CD14-positive monocyte (primary cell): ENCODE data around the gene GLYR1. TPM values are rescaled to one million over a fixed set of nuclear protein-coding genes. Genes with fewer than 3 reads are reported as not detected.
A peak's percentile ranks its signal among the peaks of the same experiment; 100 is the strongest.

Experiments used
- DNase-seq, 3 donors: peaks; one replicate each; pipeline ENCODE4 v3.0.0-alpha.2; 2011 to 2022
- H2AFZ ChIP-seq: 2 replicates; pipeline ENCODE4 v1.6.0; 2012; ENCODE audit warnings: mild to moderate bottlenecking, low read depth, low read length, inconsistent platforms; ENCODE audit not compliant: insufficient read depth, poor library complexity, severe bottlenecking
- H3K27ac ChIP-seq, 2 donors: 1 replicate in 1 of 2; 2 replicates in 1 of 2; pipeline ENCODE4 v1.5.1; 2012 to 2013; ENCODE audit warnings: low read length in 2 of 2, control low read depth in 1 of 2, inconsistent platforms in 1 of 2, low read depth in 1 of 2, mild to moderate bottlenecking in 1 of 2
- H3K27me3 ChIP-seq, 2 donors: one replicate each; pipeline versions ENCODE4 v1.6.0 to v1.6.1; 2011 to 2013; ENCODE audit warnings: low read length in 2 of 2; ENCODE audit not compliant: control insufficient read depth in 2 of 2, insufficient read depth in 2 of 2
- H3K36me3 ChIP-seq, 2 donors: replicated peaks in 1 of 2; 1 replicate in 1 of 2; 2 replicates in 1 of 2; pipeline versions ENCODE4 v1.5.1 to v1.6.1; 2012 to 2013; ENCODE audit warnings: low read length in 2 of 2, control low read depth in 1 of 2, inconsistent platforms in 1 of 2, mild to moderate bottlenecking in 1 of 2; ENCODE audit not compliant: insufficient read depth in 2 of 2, control insufficient read depth in 1 of 2
- H3K4me1 ChIP-seq, 2 donors: 1 replicate in 1 of 2; 2 replicates in 1 of 2; pipeline versions ENCODE4 v1.5.1 to v1.6.1; 2012 to 2013; ENCODE audit warnings: low read length in 2 of 2, control low read depth in 1 of 2, inconsistent platforms in 1 of 2, mild to moderate bottlenecking in 1 of 2, moderate library complexity in 1 of 2; ENCODE audit not compliant: insufficient read depth in 2 of 2, control insufficient read depth in 1 of 2
- H3K4me2 ChIP-seq: replicated peaks from 2 replicates; pipeline ENCODE3; 2012; ENCODE audit warnings: low read length, moderate library complexity, mild to moderate bottlenecking; ENCODE audit not compliant: poor library complexity, severe bottlenecking; ENCODE audit errors: extremely low read depth
- H3K4me3 ChIP-seq, 3 experiments: fragments of 200-600 bp in 1 of 3; sonication (generic) in 1 of 3; replicated peaks in 1 of 3; 1 replicate in 2 of 3; 2 replicates in 1 of 3; pipeline ENCODE4 v1.5.1; 2011 to 2013; ENCODE audit warnings: low read length in 3 of 3, mild to moderate bottlenecking in 3 of 3, control low read depth in 2 of 3, low read depth in 2 of 3, inconsistent platforms in 1 of 3, moderate library complexity in 1 of 3
- H3K79me2 ChIP-seq: 2 replicates; pipeline ENCODE4 v1.6.0; 2012; ENCODE audit warnings: mild to moderate bottlenecking, control low read depth, inconsistent platforms, low read length, moderate library complexity; ENCODE audit not compliant: insufficient read depth
- H3K9ac ChIP-seq: 2 replicates; pipeline ENCODE4 v1.6.0; 2017; ENCODE audit warnings: low read length, mild to moderate bottlenecking; ENCODE audit not compliant: insufficient read depth, poor library complexity, severe bottlenecking
- H3K9me3 ChIP-seq, 2 donors: replicated peaks in 1 of 2; 1 replicate in 1 of 2; 2 replicates in 1 of 2; pipeline versions ENCODE4 v1.5.1 to v1.6.1; 2012 to 2013; ENCODE audit warnings: low read length in 2 of 2, control low read depth in 1 of 2; ENCODE audit not compliant: control insufficient read depth in 1 of 2, insufficient read depth in 1 of 2
- H4K20me1 ChIP-seq: 2 replicates; pipeline ENCODE4 v1.6.0; 2012; ENCODE audit warnings: mild to moderate bottlenecking, low read length, control low read depth, moderate library complexity; ENCODE audit not compliant: insufficient read depth
- H3K27ac Mint-ChIP-seq, 7 donors: one replicate each; pipeline ENCODE4 v1.8.0; 2020; ENCODE audit warnings: mild to moderate bottlenecking in 7 of 7, mixed read lengths in 7 of 7, moderate library complexity in 6 of 7, inconsistent platforms in 2 of 7
- H3K27me3 Mint-ChIP-seq, 3 donors: one replicate each; pipeline ENCODE4 v1.8.0; 2021 to 2022; ENCODE audit warnings: low read depth in 3 of 3, mild to moderate bottlenecking in 3 of 3, mixed read lengths in 3 of 3, moderate library complexity in 3 of 3, inconsistent platforms in 1 of 3
- H3K36me3 Mint-ChIP-seq, 2 donors: one replicate each; pipeline ENCODE4 v1.8.0; 2020; ENCODE audit warnings: mixed read lengths in 2 of 2, inconsistent platforms in 1 of 2, mild to moderate bottlenecking in 1 of 2
- H3K4me1 Mint-ChIP-seq: one replicate; pipeline ENCODE4 v1.8.0; 2020; ENCODE audit warnings: mild to moderate bottlenecking, mixed read lengths
- H3K4me3 Mint-ChIP-seq, 2 donors: one replicate each; pipeline ENCODE4 v1.8.0; 2020; ENCODE audit warnings: mild to moderate bottlenecking in 2 of 2, mixed read lengths in 2 of 2, moderate library complexity in 1 of 2
- H3K9me3 Mint-ChIP-seq, 7 donors: one replicate each; pipeline ENCODE4 v1.8.0; 2020 to 2022; ENCODE audit warnings: mixed read lengths in 7 of 7, mild to moderate bottlenecking in 6 of 7, moderate library complexity in 6 of 7, inconsistent platforms in 2 of 7
- CTCF ChIP-seq: fragments of 200-600 bp; IDR thresholded peaks from one replicate; pipeline ENCODE4 v1.8.0; 2022; ENCODE audit warnings: antibody characterized with exemption, mild to moderate bottlenecking
- WGBS: methylation state at CpG from one replicate; pipeline ENCODE4 v1.1.5; 2013; ENCODE audit warnings: missing lambda C conversion rate; ENCODE audit not compliant: insufficient coverage; 5-methylcytosine and 5-hydroxymethylcytosine counted together
- intact Hi-C, 2 donors: fragments of 100-400 bp; cut with micrococcal nuclease; formaldehyde crosslinking; loops; one replicate each; pipeline versions ENCODE4 v1.15.0 to v1.15.1; 2023
- polyA plus RNA-seq, 3 donors: library from polyadenylated mRNA; depleted of rRNA in 1 of 3; unstranded in 2 of 3; stranded (reverse) in 1 of 3; fragments of 300-500 nt in 2 of 3; fragments of >200 nt in 1 of 3; fragmentation: Illumina TruSeq in 2 of 3; gene quantifications; 1 replicate in 2 of 3; 2 replicates in 1 of 3; pipeline ENCODE4 v1.2.3, GENCODE V29; 2012 to 2021

GLYR1 gene
- polyA plus RNA-seq, 3 donors, result 34.2 to 41.9 (median 39.3) TPM

- H3K4me3 ChIP-seq, result no peak overlapping the region
- TF ChIP-seq CTCF, result no peak
- no peaks in the 10 kb centered on the region for H3K4me1 ChIP-seq
- no peak for DNase-seq
- Mint-ChIP-seq H3K4me1 (no peaks in the 10 kb centered on the region), H3K27ac (peak overlapping the region in 2 of 7 donors; percentile 40 to 54), H3K36me3 (peaks cover 68 to 96% of the 10 kb centered on the region in 2 donors), H3K27me3 (peaks cover 0 to 2% (median 2%) of the 10 kb centered on the region in 3 donors), H3K4me3 (no peak overlapping the region), H3K9me3 (peaks cover 0 to 1% (median 0%) of the 10 kb centered on the region in 7 donors)
- intact Hi-C loops, result no loop called here
- H3K27me3 ChIP-seq, result no peaks in the 10 kb centered on the region
- no peak overlapping the region for H3K27ac ChIP-seq
- H4K20me1 ChIP-seq, result no peaks in the 10 kb centered on the region
- peaks cover 80 to 95% of the 10 kb centered on the region in 2 donors for H3K36me3 ChIP-seq
- no peak overlapping the region for H3K9ac ChIP-seq
- H2AFZ ChIP-seq, result no peak overlapping the region
- no peaks in the 10 kb centered on the region for H3K9me3 ChIP-seq
- WGBS, result 100% methylated on average over 2 of the region's 3 CpGs
- H3K4me2 ChIP-seq, result no peak overlapping the region
- peaks cover 4% of the 10 kb centered on the region for H3K79me2 ChIP-seq
These were observed 35.8 kb downstream of the GLYR1 start for GRCh38 chr16:4811242-4811641.

- no peaks in the 10 kb centered on the region for H3K9me3 ChIP-seq
- H3K4me3 Mint-ChIP-seq, result no peak overlapping the region
- no peaks in the 10 kb centered on the region for H3K27me3 ChIP-seq
- no peak overlapping the region for H3K4me3 ChIP-seq
- intact Hi-C loops, result no loop called here
- H3K36me3 ChIP-seq, result peaks cover 51 to 65% of the 10 kb centered on the region in 2 donors
- H3K36me3 Mint-ChIP-seq, result peaks cover 41 to 70% of the 10 kb centered on the region in 2 donors
- H3K4me1 Mint-ChIP-seq, result peaks cover 26% of the 10 kb centered on the region
- H3K27me3 Mint-ChIP-seq, result peaks cover 0 to 4% (median 0%) of the 10 kb centered on the region in 3 donors
- WGBS, result 100% methylated on average over 4 of the region's 6 CpGs
- H3K4me2 ChIP-seq, result no peak overlapping the region
- peaks cover 0 to 1% (median 0%) of the 10 kb centered on the region in 7 donors for H3K9me3 Mint-ChIP-seq
- H3K79me2 ChIP-seq, result peaks cover 14% of the 10 kb centered on the region
- no peak overlapping the region for H2AFZ ChIP-seq
- peaks cover 25 to 30% of the 10 kb centered on the region in 2 donors for H3K4me1 ChIP-seq
- H4K20me1 ChIP-seq, result no peaks in the 10 kb centered on the region
- no peak overlapping the region for H3K9ac ChIP-seq
- H3K27ac ChIP-seq, result no peak overlapping the region
- TF ChIP-seq CTCF, result no peak
- no peak for DNase-seq
- peak overlapping the region in 4 of 7 donors; percentile 24 to 82 (median 34) for H3K27ac Mint-ChIP-seq
These were observed 40.8 kb downstream of the GLYR1 start for GRCh38 chr16:4806280-4806679.
